ENCODE measurements around the gene RIN3.

GRCh38 chr14:92665661-92666110 is 152.1 kb downstream of the RIN3 start:
- TF ChIP-seq CTCF (IDR thresholded peaks at IDR 0.05; ENCODE audit: low read depth, low read length) (no peak), POLR2A (IDR thresholded peaks at IDR 0.05; ENCODE audit: extremely low read depth, insufficient read length) (peak; percentile 18), MAX (IDR thresholded peaks at IDR 0.05; ENCODE audit: low read depth, low read length) (no peak), MYC (IDR thresholded peaks at IDR 0.05; ENCODE audit: low read depth, low read length) (no peak)

All from NB4 (cell line).